Smooth muscle cell (in vitro differentiated cells): Measurements from ENCODE around the gene TRAPPC3L. TPM values are rescaled to one million over a fixed set of nuclear protein-coding genes. Genes with fewer than 3 reads are reported as not detected.

ENCODE experiments used
- DNase-seq: peaks from one replicate; lab custom pipeline; 2025; ENCODE audit not compliant: unreplicated experiment; lab: John Stamatoyannopoulos, UW
- H2AFZ ChIP-seq: fragments of 200-600 bp; sonication (generic); 2 replicates; pipeline ENCODE4 v1.6.0; 2016; ENCODE audit warnings: antibody characterized with exemption, low read depth, mild to moderate bottlenecking
- H3F3A ChIP-seq: fragments of 200-600 bp; sonication (generic); 2 replicates; pipeline ENCODE4 v1.6.0; 2017; ENCODE audit warnings: antibody characterized with exemption, low read depth
- H3K27ac ChIP-seq: fragments of 200-600 bp; sonication (generic); 2 replicates; pipeline ENCODE4 v1.5.1; 2016; ENCODE audit warnings: low read depth, mild to moderate bottlenecking
- H3K27me3 ChIP-seq: fragments of 200-600 bp; sonication (generic); 2 replicates; pipeline ENCODE4 v1.6.1; 2016; ENCODE audit warnings: low read depth, mild to moderate bottlenecking
- H3K36me3 ChIP-seq: fragments of 200-600 bp; sonication (generic); 2 replicates; pipeline ENCODE4 v1.5.1; 2016; ENCODE audit warnings: low read depth
- H3K4me1 ChIP-seq: fragments of 200-600 bp; sonication (generic); 2 replicates; pipeline ENCODE4 v1.5.1; 2016; ENCODE audit warnings: low read depth
- H3K4me2 ChIP-seq: fragments of 200-600 bp; sonication (generic); 2 replicates; pipeline ENCODE4 v1.6.0; 2016; ENCODE audit warnings: mild to moderate bottlenecking
- H3K4me3 ChIP-seq: fragments of 200-600 bp; sonication (generic); 2 replicates; pipeline ENCODE4 v1.5.1; 2016; ENCODE audit warnings: mild to moderate bottlenecking
- H3K79me2 ChIP-seq: fragments of 200-600 bp; sonication (generic); 2 replicates; pipeline ENCODE4 v1.6.0; 2016; ENCODE audit warnings: low read depth, mild to moderate bottlenecking
- H3K9ac ChIP-seq: fragments of 200-600 bp; sonication (generic); 2 replicates; pipeline ENCODE4 v1.6.0; 2016; ENCODE audit warnings: low read depth
- H3K9me3 ChIP-seq: fragments of 200-600 bp; sonication (generic); replicated peaks from 2 replicates; pipeline ENCODE4 v1.5.1; 2016; ENCODE audit warnings: low read depth
- H4K20me1 ChIP-seq: fragments of 200-600 bp; sonication (generic); 2 replicates; pipeline ENCODE4 v1.6.0; 2016; ENCODE audit warnings: low read depth
- CTCF ChIP-seq: fragments of 200-600 bp; sonication (generic); IDR thresholded peaks from 2 replicates; pipeline ENCODE4 v1.5.1; 2017; ENCODE audit warnings: borderline replicate concordance, mild to moderate bottlenecking, antibody characterized with exemption; ENCODE audit not compliant: insufficient read depth, poor library complexity, severe bottlenecking
- WGBS: methylation state at CpG from one replicate; pipeline ENCODE4 v1.1.7; 2016; ENCODE audit warnings: low lambda C conversion rate; 5-methylcytosine and 5-hydroxymethylcytosine counted together
- polyA plus RNA-seq: library from polyadenylated mRNA; unstranded; fragments of >200 nt; fragmentation: Nextera tagmentation; extraction: Ambion mirVana; gene quantifications from 2 replicates; pipeline ENCODE4 v1.2.1, GENCODE V29; 2016
- total RNA-seq: library from RNA; depleted of rRNA; stranded (reverse); fragments of >200 nt; gene quantifications from 2 replicates; pipeline ENCODE4 v1.2.3, GENCODE V29; 2014

Gene TRAPPC3L
- total and polyA plus RNA-seq, 2 experiments from 2014 or later, result 0.11 TPM; not detected in 1

- no peak overlapping the region for H3K27ac ChIP-seq
- H3K36me3 ChIP-seq, result no peaks in the 10 kb centered on the region
- H3K4me1 ChIP-seq, result no peaks in the 10 kb centered on the region
- H2AFZ ChIP-seq, result no peak overlapping the region
- no peaks in the 10 kb centered on the region for H3K9me3 ChIP-seq
- H3F3A ChIP-seq, result no peaks in the 10 kb centered on the region
- no peak for DNase-seq
- no peak overlapping the region for H3K9ac ChIP-seq
- no peaks in the 10 kb centered on the region for H3K79me2 ChIP-seq
- no peak overlapping the region for H3K4me2 ChIP-seq
- no peak overlapping the region for H3K4me3 ChIP-seq
- peaks cover 13% of the 10 kb centered on the region for H3K27me3 ChIP-seq
- no peak for TF ChIP-seq CTCF
- no peaks in the 10 kb centered on the region for H4K20me1 ChIP-seq
- WGBS, result 87% methylated on average over 1 of the region's 1 CpG
Observed at GRCh38 chr6:116468293-116468692, 77.2 kb downstream of the TRAPPC3L start.

- Histone ChIP-seq H4K20me1 (no peaks in the 10 kb centered on the region), H3K9me3 (no peaks in the 10 kb centered on the region), H3K27me3 (peaks cover 21% of the 10 kb centered on the region), H3K4me3 (no peak overlapping the region), H3K27ac (no peak overlapping the region), H3K79me2 (no peaks in the 10 kb centered on the region), H2AFZ (no peak overlapping the region), H3K4me2 (no peak overlapping the region), H3F3A (no peaks in the 10 kb centered on the region), H3K36me3 (no peaks in the 10 kb centered on the region), H3K4me1 (no peaks in the 10 kb centered on the region), H3K9ac (no peak overlapping the region)
- DNase-seq, result no peak
- no peak for TF ChIP-seq CTCF
Observed at GRCh38 chr6:116467514-116467913, 78.0 kb downstream of the TRAPPC3L start.

GRCh38 chr6:116467096-116467495, 78.4 kb downstream of the TRAPPC3L start:
- H3K9ac ChIP-seq, result no peak overlapping the region
- 100% methylated on average over 1 of the region's 1 CpG for WGBS
- H2AFZ ChIP-seq, result no peak overlapping the region
- H3K4me3 ChIP-seq, result no peak overlapping the region
- no peak overlapping the region for H3K4me2 ChIP-seq
- no peaks in the 10 kb centered on the region for H3K4me1 ChIP-seq
- no peaks in the 10 kb centered on the region for H3F3A ChIP-seq
- no peaks in the 10 kb centered on the region for H3K36me3 ChIP-seq
- H3K9me3 ChIP-seq, result no peaks in the 10 kb centered on the region
- no peaks in the 10 kb centered on the region for H3K79me2 ChIP-seq
- no peak overlapping the region for H3K27ac ChIP-seq
- peaks cover 23% of the 10 kb centered on the region for H3K27me3 ChIP-seq
- H4K20me1 ChIP-seq, result no peaks in the 10 kb centered on the region
- DNase-seq, result no peak
- TF ChIP-seq CTCF, result no peak

- H3K9ac ChIP-seq, result no peak overlapping the region
- peaks cover 31% of the 10 kb centered on the region for H3K27me3 ChIP-seq
- no peak overlapping the region for H3K27ac ChIP-seq
- no peaks in the 10 kb centered on the region for H3K9me3 ChIP-seq
- no peak overlapping the region for H3K4me2 ChIP-seq
- peaks cover 3% of the 10 kb centered on the region for H3K4me1 ChIP-seq
- no peak for DNase-seq
- no peaks in the 10 kb centered on the region for H4K20me1 ChIP-seq
- H3K36me3 ChIP-seq, result no peaks in the 10 kb centered on the region
- H2AFZ ChIP-seq, result no peak overlapping the region
- no peaks in the 10 kb centered on the region for H3K79me2 ChIP-seq
- TF ChIP-seq CTCF, result no peak
- H3K4me3 ChIP-seq, result no peak overlapping the region
- no peaks in the 10 kb centered on the region for H3F3A ChIP-seq
- 88% methylated on average over 5 of the region's 5 CpGs for WGBS
Observed at GRCh38 chr6:116465246-116465645, 80.2 kb downstream of the TRAPPC3L start.
